GM10266 (cell line): ENCODE data around the gene RNF26.

Source experiments
- DNase-seq: peaks from one replicate; pipeline ENCODE4 v3.0.0; 2012; ENCODE audit errors: extremely low spot score
- TF ChIP-seq, protein P1 (sequence below): IDR thresholded peaks from 2 replicates; pipeline ENCODE4 v1.5.1; 2012; ENCODE audit warnings: mild to moderate bottlenecking, low read depth; ENCODE audit not compliant: control insufficient read depth, insufficient read depth; ENCODE audit errors: missing control alignments

Gene RNF26

GRCh38 chr11:119347940-119348605 lies 13.7 kb downstream of the RNF26 start:
- TF ChIP-seq, protein P1, sequence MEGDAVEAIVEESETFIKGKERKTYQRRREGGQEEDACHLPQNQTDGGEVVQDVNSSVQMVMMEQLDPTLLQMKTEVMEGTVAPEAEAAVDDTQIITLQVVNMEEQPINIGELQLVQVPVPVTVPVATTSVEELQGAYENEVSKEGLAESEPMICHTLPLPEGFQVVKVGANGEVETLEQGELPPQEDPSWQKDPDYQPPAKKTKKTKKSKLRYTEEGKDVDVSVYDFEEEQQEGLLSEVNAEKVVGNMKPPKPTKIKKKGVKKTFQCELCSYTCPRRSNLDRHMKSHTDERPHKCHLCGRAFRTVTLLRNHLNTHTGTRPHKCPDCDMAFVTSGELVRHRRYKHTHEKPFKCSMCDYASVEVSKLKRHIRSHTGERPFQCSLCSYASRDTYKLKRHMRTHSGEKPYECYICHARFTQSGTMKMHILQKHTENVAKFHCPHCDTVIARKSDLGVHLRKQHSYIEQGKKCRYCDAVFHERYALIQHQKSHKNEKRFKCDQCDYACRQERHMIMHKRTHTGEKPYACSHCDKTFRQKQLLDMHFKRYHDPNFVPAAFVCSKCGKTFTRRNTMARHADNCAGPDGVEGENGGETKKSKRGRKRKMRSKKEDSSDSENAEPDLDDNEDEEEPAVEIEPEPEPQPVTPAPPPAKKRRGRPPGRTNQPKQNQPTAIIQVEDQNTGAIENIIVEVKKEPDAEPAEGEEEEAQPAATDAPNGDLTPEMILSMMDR, result no peak
- no peak for DNase-seq

DNA sequence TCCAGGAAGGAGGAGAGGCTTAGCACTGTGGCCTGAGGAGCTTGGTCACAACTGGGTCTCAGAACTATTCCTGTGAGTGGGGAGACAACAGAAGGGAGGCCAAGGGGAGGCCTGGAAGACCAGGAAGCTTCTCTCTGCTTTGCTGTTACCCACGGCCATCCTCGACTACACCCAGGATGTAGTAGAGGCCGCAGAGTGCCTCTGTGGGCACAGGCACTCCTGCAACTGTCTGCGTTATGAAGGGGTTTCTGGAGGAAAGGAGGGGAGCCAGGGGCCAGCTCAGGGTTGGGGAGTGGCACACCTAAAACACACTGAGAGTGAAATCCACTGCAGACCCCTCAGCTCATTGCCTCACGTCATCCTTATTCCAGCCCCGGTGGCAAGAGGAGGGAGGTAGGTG lies 16.0 kb downstream of the RNF26 start:
- TF ChIP-seq, protein P1, result no peak
- no peak for DNase-seq

DNA sequence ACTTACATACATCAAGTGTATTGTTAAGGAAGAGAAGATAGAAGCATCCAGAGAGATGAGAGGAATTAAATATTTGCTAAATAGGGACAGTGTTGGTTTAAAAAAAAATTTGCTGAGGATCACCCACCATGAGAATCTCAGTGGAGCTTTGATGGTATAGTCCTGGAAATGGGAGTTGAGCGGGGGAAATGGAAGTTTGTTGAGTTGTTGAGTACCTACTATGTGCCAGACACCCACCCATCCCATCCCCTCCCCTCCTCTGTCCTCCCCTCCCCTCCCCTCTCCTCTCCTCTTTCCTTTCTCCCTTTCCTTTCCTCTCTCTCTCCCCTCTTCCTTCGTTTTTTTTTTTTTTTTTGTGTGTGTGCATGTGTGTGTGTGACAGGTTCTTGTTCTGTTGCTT lies 16.9 kb downstream of the RNF26 start:
- TF ChIP-seq, protein P1, result no peak
- DNase-seq, result no peak

DNA sequence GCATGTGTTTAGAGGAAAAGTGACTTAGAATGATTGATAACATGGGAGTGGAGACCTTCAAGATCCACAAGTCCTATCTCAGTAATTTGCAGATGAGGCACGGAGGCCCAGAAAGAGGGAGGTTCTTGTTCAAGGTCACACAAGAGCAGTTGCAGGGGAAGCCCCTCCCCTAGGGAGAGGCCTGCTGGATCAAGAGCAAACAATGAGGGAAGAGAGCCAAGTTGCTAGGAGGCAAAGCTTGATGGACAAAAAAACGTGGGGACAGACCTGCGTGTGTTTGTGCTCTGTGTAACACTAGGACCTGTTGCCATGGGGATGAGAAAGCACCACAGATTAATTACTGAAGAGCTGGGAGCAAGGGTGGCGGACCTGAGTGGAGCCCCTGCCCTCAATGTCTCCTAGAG lies 18.5 kb downstream of the RNF26 start:
- TF ChIP-seq, protein P1, result no peak
- no peak for DNase-seq

- no peak for DNase-seq
- TF ChIP-seq, protein P1, result no peak
These were observed 20.9 kb downstream of the RNF26 start for GRCh38 chr11:119355091-119355843.

DNA sequence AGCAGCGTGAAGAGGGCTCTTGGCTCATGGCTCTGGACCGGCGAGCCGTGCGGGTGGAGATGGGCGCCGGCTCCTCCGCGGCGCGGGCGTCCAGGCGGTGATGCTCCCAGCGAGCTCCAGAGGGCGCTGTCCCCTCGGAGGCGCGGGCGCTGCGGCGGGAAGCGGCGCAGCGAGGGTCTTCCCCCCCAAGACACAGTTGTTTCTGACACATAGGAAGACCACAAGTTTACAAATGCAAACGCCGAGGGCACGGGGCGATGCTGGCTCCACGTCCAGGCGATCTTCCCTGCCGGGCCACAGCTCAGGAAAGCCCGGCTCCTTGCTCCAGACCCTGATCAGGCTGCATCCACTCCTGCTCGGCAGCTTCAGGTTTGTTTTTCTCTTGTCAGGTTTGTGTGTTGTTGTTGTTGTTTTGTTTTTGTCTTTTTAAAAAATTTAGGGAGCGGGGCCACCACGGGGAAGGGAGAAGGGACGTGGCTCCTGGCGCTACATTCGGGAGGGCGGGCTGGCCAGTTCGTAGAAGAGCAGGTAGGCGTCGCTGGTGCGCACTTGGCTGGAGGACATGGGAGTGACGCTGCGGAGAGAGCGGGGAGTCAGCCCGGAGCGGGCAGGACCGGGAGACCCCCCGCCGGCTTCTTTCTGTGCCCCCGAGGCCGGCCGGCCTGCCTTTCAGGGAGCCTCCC lies 22.2 kb downstream of the RNF26 start:
- DNase-seq, result peak; percentile 89
- TF ChIP-seq, protein P1, result peak; percentile 90

GRCh38 chr11:119357074-119357473 lies 22.7 kb downstream of the RNF26 start:
- DNase-seq, result no peak
- TF ChIP-seq, protein P1, result no peak
